ENCODE measurements around the gene SLC49A3. TPM values are rescaled to one million over a fixed set of nuclear protein-coding genes. Genes with fewer than 3 reads are reported as not detected.
"Not testable (repeated sequence)": the region's sequence is repeated elsewhere in the genome, so short reads cannot be mapped to it uniquely, and the experiment has no call there.

Gene SLC49A3
- 0.40 and 0.72 TPM in 2 replicates for total RNA-seq

GRCh38 chr4:688854-689681 is at the start of gene SLC49A3:
TSS of gene SLC49A3 (minus strand) at chr4:689151. CDS start at chr4:689127, 24 bp downstream.
- H3K36me3 Mint-ChIP-seq (ENCODE audit: low read depth): no peaks in the 10 kb centered on the region
- peaks cover 19% of the 10 kb centered on the region for H3K27me3 Mint-ChIP-seq
- H3K4me1 Mint-ChIP-seq: no peaks in the 10 kb centered on the region
- intact Hi-C loops (cut with micrococcal nuclease): no loop called here
- no peak within 1 kb of the TSS for H3K4me3 Mint-ChIP-seq
- no peaks in the 10 kb centered on the region for H3K9me3 Mint-ChIP-seq
- no peak within 1 kb of the TSS for H3K27ac Mint-ChIP-seq
- DNase-seq: no peak

- H3K27ac Mint-ChIP-seq; H3K9me3 Mint-ChIP-seq; H3K4me3 Mint-ChIP-seq; intact Hi-C loops (cut with micrococcal nuclease); H3K27me3 Mint-ChIP-seq; DNase-seq; H3K4me1 Mint-ChIP-seq: not testable (repeated sequence)
- peaks cover 33% of the 10 kb centered on the region for H3K36me3 Mint-ChIP-seq (ENCODE audit: low read depth)
Observed at GRCh38 chr4:736561-736960, 47.6 kb upstream of the SLC49A3 start.

- no peak overlapping the region for H3K4me3 Mint-ChIP-seq
- peaks cover 36% of the 10 kb centered on the region for H3K36me3 Mint-ChIP-seq (ENCODE audit: low read depth)
- H3K4me1 Mint-ChIP-seq: no peaks in the 10 kb centered on the region
- intact Hi-C loops (cut with micrococcal nuclease): no loop called here
- H3K27me3 Mint-ChIP-seq: no peaks in the 10 kb centered on the region
- H3K9me3 Mint-ChIP-seq: no peaks in the 10 kb centered on the region
- DNase-seq: no peak
- H3K27ac Mint-ChIP-seq: no peak overlapping the region
Observed at GRCh38 chr4:735583-735982, 46.6 kb upstream of the SLC49A3 start.

- Mint-ChIP-seq H3K4me1 (no peaks in the 10 kb centered on the region), H3K27me3 (no peaks in the 10 kb centered on the region), H3K36me3 (ENCODE audit: low read depth) (peaks cover 38% of the 10 kb centered on the region), H3K9me3 (no peaks in the 10 kb centered on the region), H3K4me3 (no peak overlapping the region), H3K27ac (no peak overlapping the region)
- intact Hi-C loops (cut with micrococcal nuclease): no loop called here
- DNase-seq: no peak
Observed at GRCh38 chr4:734951-735350, 46.0 kb upstream of the SLC49A3 start.

DNA sequence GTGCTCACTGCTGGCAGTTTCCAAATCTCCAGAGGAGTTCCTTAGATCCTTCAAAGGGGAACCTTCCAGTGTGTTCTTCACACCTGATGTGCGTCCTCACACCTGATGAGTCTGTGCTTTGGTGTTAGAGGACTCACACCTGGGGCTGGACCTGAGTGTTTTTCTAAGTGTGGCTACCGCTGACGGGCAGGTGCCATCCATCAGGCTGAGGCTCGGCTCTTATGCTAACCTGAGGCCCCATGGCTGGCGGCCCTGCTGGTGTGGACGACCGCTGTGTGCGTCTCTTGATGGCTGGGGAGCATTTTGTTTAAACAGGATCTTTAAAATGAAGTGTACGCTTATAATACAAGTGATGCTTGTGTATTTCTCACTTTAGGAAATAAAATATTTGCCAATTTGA is 45.1 kb upstream of the SLC49A3 start:
- Mint-ChIP-seq H3K27ac (no peak overlapping the region), H3K36me3 (ENCODE audit: low read depth) (peaks cover 39% of the 10 kb centered on the region), H3K4me3 (no peak overlapping the region), H3K4me1 (no peaks in the 10 kb centered on the region), H3K9me3 (no peaks in the 10 kb centered on the region), H3K27me3 (no peaks in the 10 kb centered on the region)
- no peak for DNase-seq
- intact Hi-C loops (cut with micrococcal nuclease): no loop called here

DNA sequence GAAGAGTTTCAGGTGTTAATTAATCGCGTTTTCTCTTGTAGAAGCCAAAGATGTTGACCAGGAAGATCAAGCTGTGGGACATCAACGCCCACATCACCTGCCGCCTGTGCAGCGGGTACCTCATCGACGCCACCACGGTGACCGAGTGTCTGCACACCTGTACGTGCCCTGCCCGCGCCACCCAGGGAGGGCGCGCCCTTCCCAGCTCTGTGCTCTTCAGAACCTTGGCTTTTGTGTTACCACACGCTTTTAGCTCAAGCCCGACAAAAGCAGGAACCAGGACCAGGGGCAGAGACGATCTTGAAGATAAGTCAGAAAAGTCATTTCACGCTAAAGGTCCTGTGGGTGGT is 44.7 kb upstream of the SLC49A3 start:
- no peaks in the 10 kb centered on the region for H3K9me3 Mint-ChIP-seq

GRCh38 chr4:732911-733630 is 44.1 kb upstream of the SLC49A3 start:
- H3K9me3 Mint-ChIP-seq: no peaks in the 10 kb centered on the region
- no peak overlapping the region for H3K27ac Mint-ChIP-seq
- no peak for DNase-seq
- no peaks in the 10 kb centered on the region for H3K27me3 Mint-ChIP-seq
- H3K4me1 Mint-ChIP-seq: no peaks in the 10 kb centered on the region
- no peak overlapping the region for H3K4me3 Mint-ChIP-seq
- peaks cover 38% of the 10 kb centered on the region for H3K36me3 Mint-ChIP-seq (ENCODE audit: low read depth)
- intact Hi-C loops (cut with micrococcal nuclease): no loop called here

More for the DNA sequence above, 44.7 kb upstream of the SLC49A3 start:
- Mint-ChIP-seq H3K4me1 (no peaks in the 10 kb centered on the region), H3K27me3 (no peaks in the 10 kb centered on the region), H3K36me3 (ENCODE audit: low read depth) (peaks cover 39% of the 10 kb centered on the region), H3K27ac (no peak overlapping the region), H3K4me3 (no peak overlapping the region)
- no peak for DNase-seq
- intact Hi-C loops (cut with micrococcal nuclease): no loop called here

GRCh38 chr4:732486-732885 is 43.5 kb upstream of the SLC49A3 start:
- intact Hi-C loops (cut with micrococcal nuclease): no loop called here
- Mint-ChIP-seq H3K4me1 (no peaks in the 10 kb centered on the region), H3K4me3 (no peak overlapping the region), H3K9me3 (no peaks in the 10 kb centered on the region), H3K27ac (no peak overlapping the region), H3K36me3 (ENCODE audit: low read depth) (peaks cover 34% of the 10 kb centered on the region), H3K27me3 (no peaks in the 10 kb centered on the region)
- no peak for DNase-seq

DNA sequence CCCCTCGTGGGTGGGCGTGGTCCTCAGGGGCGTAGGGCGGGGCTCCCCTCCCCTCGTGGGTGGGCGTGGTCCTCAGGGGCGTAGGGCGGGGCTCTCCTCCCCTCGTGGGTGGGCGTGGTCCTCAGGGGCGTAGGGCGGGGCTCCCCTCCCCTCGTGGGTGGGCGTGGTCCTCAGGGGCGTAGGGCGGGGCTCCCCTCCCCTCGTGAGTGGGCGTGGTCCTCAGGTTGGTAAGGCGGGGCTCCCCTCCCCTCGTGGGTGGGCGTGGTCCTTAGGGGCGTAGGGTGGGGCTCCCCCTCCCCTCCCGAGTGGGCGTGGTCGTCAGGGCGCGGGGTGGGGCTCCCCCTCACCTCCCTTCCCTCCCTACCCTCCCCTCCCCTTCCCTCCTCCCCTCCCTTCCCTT is 43.0 kb upstream of the SLC49A3 start:
- H3K36me3 Mint-ChIP-seq (ENCODE audit: low read depth): peaks cover 30% of the 10 kb centered on the region
- intact Hi-C loops (cut with micrococcal nuclease); H3K27ac Mint-ChIP-seq; H3K4me3 Mint-ChIP-seq; DNase-seq; H3K4me1 Mint-ChIP-seq; H3K27me3 Mint-ChIP-seq; H3K9me3 Mint-ChIP-seq: not testable (repeated sequence)

DNA sequence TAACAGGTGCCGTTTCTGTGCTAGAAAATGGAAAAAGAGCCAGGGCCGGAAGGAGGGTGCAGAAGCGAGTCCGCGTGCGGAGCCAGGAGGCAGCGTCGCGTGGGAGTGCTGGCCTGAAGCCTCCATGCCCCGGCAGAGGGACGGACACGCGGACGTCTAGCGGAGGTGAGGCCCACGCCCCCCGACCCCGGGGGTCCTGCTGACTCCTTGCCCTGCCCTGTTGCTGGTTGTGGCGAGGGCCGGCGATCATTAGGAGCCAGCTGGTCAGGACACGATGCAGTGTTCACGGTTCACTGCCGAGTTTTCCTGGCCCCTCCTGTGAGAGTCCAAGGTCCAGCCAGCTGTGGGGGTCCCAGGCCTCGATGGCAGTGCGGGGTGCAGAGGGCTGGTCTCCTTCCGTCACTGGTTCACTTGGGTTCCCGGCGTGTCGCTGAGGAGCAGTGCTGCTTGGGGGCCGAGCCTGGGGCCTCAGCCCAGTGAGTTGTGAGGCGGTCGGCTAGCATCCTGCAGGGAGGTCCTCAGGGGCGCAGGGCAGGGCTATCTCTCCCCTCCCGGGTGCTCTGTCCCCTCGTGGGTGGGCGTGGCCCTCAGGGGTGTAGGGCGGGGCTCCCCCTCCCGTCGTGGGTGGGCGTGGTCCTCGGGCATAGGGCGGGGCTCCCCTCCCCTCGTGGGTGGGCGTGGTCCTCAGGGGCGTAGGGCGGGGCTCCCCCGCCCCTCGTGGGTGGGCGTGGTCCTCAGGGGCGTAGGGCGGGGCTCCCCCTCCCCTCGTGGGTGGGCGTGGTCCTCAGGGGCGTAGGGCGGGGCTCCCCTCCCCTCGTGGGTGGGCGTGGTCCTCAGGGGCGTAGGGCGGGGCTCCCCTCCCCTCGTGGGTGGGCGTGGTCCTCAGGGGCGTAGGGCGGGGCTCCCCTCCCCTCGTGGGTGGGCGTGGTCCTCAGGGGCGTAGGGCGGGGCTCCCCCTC is 42.3 kb upstream of the SLC49A3 start:
- H3K9me3 Mint-ChIP-seq; H3K27me3 Mint-ChIP-seq; intact Hi-C loops (cut with micrococcal nuclease); H3K4me3 Mint-ChIP-seq; H3K4me1 Mint-ChIP-seq; DNase-seq; H3K27ac Mint-ChIP-seq: not testable (repeated sequence)
- H3K36me3 Mint-ChIP-seq (ENCODE audit: low read depth): peaks cover 30% of the 10 kb centered on the region

DNA sequence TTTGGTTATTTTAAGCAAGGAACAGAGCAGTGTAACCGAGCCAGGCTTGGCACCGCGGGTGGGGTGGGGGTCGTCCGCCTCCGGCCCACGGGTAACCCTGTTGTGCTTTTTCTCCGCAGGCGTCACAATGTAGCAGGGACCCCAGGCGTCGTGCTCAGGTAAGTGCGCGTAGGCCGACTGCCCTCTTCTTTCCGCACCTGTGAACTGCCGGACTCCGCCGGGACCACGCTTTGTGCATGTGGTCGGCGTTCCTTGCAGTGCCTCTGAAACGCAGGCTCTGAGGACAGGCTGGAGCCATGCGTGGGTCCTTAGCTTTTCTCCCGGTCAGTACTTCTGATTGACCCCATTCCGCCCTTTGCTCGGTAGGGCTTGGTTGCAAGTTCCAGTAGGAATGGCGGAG is 41.6 kb upstream of the SLC49A3 start:
- Mint-ChIP-seq H3K9me3 (no peaks in the 10 kb centered on the region), H3K4me1 (no peaks in the 10 kb centered on the region), H3K27me3 (no peaks in the 10 kb centered on the region), H3K4me3 (no peak overlapping the region), H3K36me3 (ENCODE audit: low read depth) (peaks cover 27% of the 10 kb centered on the region), H3K27ac (no peak overlapping the region)
- DNase-seq: no peak
- intact Hi-C loops (cut with micrococcal nuclease): no loop called here

- intact Hi-C loops (cut with micrococcal nuclease): no loop called here
- Mint-ChIP-seq H3K36me3 (ENCODE audit: low read depth) (peaks cover 19% of the 10 kb centered on the region), H3K27ac (no peak overlapping the region), H3K4me3 (no peak overlapping the region), H3K9me3 (no peaks in the 10 kb centered on the region), H3K27me3 (no peaks in the 10 kb centered on the region), H3K4me1 (no peaks in the 10 kb centered on the region)
- DNase-seq: no peak
Observed at GRCh38 chr4:729336-730315, 40.7 kb upstream of the SLC49A3 start.

GRCh38 chr4:727576-727975 is 38.6 kb upstream of the SLC49A3 start:
- Mint-ChIP-seq H3K36me3 (ENCODE audit: low read depth) (peaks cover 16% of the 10 kb centered on the region), H3K4me1 (no peaks in the 10 kb centered on the region), H3K4me3 (no peak overlapping the region), H3K9me3 (no peaks in the 10 kb centered on the region), H3K27ac (no peak overlapping the region), H3K27me3 (no peaks in the 10 kb centered on the region)
- no peak for DNase-seq
- intact Hi-C loops (cut with micrococcal nuclease): no loop called here
